Type B pancreatic cell (in vitro differentiated cells): ENCODE data around the gene L3MBTL4. TPM values are rescaled to one million over a fixed set of nuclear protein-coding genes. Genes with fewer than 3 reads are reported as not detected.

Experiments
- DNase-seq: peaks from one replicate; pipeline ENCODE4 v3.0.0; 2021; ENCODE audit warnings: mixed read lengths; ENCODE audit not compliant: unreplicated experiment; ENCODE audit errors: extremely low spot score
- H3K27ac Mint-ChIP-seq: 2 replicates; pipeline ENCODE4 v1.8.0; 2021; ENCODE audit warnings: mild to moderate bottlenecking, mixed read lengths
- H3K27me3 Mint-ChIP-seq: 2 replicates; pipeline ENCODE4 v1.8.0; 2021; ENCODE audit warnings: mixed read lengths
- H3K36me3 Mint-ChIP-seq: 2 replicates; pipeline ENCODE4 v1.8.0; 2021; ENCODE audit warnings: mixed read lengths
- H3K4me1 Mint-ChIP-seq: one replicate; pipeline ENCODE4 v1.8.0; 2021; ENCODE audit warnings: mixed read lengths; ENCODE audit not compliant: unreplicated experiment
- H3K4me3 Mint-ChIP-seq: 2 replicates; pipeline ENCODE4 v1.8.0; 2021; ENCODE audit warnings: mild to moderate bottlenecking, mixed read lengths
- H3K9me3 Mint-ChIP-seq: 2 replicates; pipeline ENCODE4 v1.8.0; 2021; ENCODE audit warnings: mixed read lengths
- microRNA-seq: library from miRNA; unstranded; fragments of <30 nt; microRNA quantifications from one replicate; pipeline ENCODE4, GENCODE V29; 2020
- total RNA-seq: library from RNA; stranded (reverse); gene quantifications from 2 replicates; pipeline ENCODE4 v1.2.1, GENCODE V29; 2021; ENCODE audit warnings: low replicate concordance
- TF ChIP-seq, protein P1 (sequence below): fragments of 200-600 bp; sonication (generic); conservative IDR thresholded peaks from 2 replicates; pipeline ENCODE4 v1.5.0; 2021; ENCODE audit warnings: antibody characterized with exemption, mild to moderate bottlenecking

Gene L3MBTL4
- total RNA-seq, 1 donor from 2014 or later = 2.2 TPM

GRCh38 chr18:5914951-5915350 lies 499.8 kb downstream of the L3MBTL4 start:
- DNase-seq = no peak
- Mint-ChIP-seq H3K27ac (no peak overlapping the region), H3K4me1 (no peaks in the 10 kb centered on the region), H3K4me3 (no peak overlapping the region), H3K36me3 (no peaks in the 10 kb centered on the region), H3K9me3 (no peaks in the 10 kb centered on the region), H3K27me3 (peaks cover 3% of the 10 kb centered on the region)
- TF ChIP-seq, protein P1, sequence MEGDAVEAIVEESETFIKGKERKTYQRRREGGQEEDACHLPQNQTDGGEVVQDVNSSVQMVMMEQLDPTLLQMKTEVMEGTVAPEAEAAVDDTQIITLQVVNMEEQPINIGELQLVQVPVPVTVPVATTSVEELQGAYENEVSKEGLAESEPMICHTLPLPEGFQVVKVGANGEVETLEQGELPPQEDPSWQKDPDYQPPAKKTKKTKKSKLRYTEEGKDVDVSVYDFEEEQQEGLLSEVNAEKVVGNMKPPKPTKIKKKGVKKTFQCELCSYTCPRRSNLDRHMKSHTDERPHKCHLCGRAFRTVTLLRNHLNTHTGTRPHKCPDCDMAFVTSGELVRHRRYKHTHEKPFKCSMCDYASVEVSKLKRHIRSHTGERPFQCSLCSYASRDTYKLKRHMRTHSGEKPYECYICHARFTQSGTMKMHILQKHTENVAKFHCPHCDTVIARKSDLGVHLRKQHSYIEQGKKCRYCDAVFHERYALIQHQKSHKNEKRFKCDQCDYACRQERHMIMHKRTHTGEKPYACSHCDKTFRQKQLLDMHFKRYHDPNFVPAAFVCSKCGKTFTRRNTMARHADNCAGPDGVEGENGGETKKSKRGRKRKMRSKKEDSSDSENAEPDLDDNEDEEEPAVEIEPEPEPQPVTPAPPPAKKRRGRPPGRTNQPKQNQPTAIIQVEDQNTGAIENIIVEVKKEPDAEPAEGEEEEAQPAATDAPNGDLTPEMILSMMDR = no peak

DNA sequence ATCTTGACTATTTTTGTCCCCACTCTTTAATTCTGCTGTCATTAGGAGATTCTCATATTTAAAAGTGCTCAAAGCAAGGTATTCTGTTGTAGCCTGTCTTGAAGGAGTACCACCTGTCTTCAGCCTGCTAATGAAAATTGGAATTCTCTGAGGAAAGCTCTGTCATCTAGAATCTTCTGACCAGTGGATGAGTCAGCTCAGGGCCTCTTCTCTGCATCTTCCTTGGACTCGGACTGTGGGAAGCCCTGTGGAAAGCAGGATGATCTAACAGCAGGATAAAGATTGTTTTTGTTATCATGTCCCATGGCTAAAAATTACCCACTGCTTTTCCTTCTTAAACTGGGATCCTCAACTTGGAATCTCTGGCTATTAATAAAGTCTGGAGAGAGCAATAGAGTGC lies 500.7 kb downstream of the L3MBTL4 start:
- Mint-ChIP-seq H3K9me3 (no peaks in the 10 kb centered on the region), H3K27ac (no peak overlapping the region), H3K4me3 (no peak overlapping the region), H3K36me3 (no peaks in the 10 kb centered on the region), H3K27me3 (no peaks in the 10 kb centered on the region), H3K4me1 (no peaks in the 10 kb centered on the region)
- TF ChIP-seq, protein P1 = no peak
- DNase-seq = no peak

- Mint-ChIP-seq H3K27ac (no peak overlapping the region), H3K36me3 (no peaks in the 10 kb centered on the region), H3K27me3 (no peaks in the 10 kb centered on the region), H3K4me1 (no peaks in the 10 kb centered on the region), H3K9me3 (no peaks in the 10 kb centered on the region), H3K4me3 (no peak overlapping the region)
- TF ChIP-seq, protein P1 = no peak
- DNase-seq = no peak
These were observed 502.1 kb downstream of the L3MBTL4 start for GRCh38 chr18:5912566-5912965.

- Mint-ChIP-seq H3K27ac (no peak overlapping the region), H3K27me3 (peaks cover 5% of the 10 kb centered on the region), H3K4me3 (no peak overlapping the region), H3K9me3 (peaks cover 5% of the 10 kb centered on the region), H3K36me3 (peaks cover 9% of the 10 kb centered on the region), H3K4me1 (no peaks in the 10 kb centered on the region)
- TF ChIP-seq, protein P1 = no peak
- no peak for DNase-seq
These were observed 505.6 kb downstream of the L3MBTL4 start for GRCh38 chr18:5909125-5909524.

Small RNA genes within 50 kb of the gene (microRNA-seq; reads per million reads assigned to microRNA genes)
- not detected for gene MIR4317
